Measurements from ENCODE around the gene RNF144A. TPM values are rescaled to one million over a fixed set of nuclear protein-coding genes. Genes with fewer than 3 reads are reported as not detected.
"Not testable (repeated sequence)": the region's sequence is repeated elsewhere in the genome, so short reads cannot be mapped to it uniquely, and the experiment has no call there.

Gene RNF144A
- total RNA-seq, 1 donor from 2014 or later, result 0.26 TPM

DNA sequence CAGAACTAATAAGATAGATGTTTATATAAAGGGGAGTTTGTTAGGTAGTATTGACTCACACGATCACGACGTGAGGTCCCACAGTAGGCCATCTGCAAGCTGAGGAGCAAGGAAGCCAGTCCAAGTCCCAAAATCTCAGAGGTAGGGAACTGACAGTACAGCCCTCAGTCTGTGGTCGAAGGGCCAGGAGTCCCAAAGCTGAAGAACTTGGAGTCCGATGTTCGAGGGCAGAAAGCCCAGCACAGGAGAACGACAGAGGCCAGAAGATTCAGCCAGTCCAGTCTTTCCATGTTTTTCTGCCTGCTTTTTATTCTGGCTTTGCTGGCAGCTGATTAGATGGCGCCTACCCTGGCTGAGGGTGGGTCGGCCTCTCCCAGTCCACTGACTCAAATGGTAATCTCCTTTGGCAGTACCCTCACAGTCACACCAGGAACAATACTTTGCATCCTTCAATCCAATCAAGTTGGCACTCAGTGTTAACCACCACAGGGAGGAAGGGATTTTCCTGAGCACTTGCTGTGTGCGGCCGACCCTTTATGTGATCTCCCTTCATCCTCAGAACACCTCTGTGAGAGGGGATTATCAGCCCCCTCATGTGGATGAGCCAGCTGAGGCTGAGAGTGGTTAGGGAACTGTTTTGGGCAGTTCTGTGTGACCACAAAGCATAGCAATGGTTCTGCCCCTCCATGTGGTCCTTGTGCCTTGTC, 78.3 kb downstream of the RNF144A start:
- no peak for FAIRE-seq
- H3K36me3 ChIP-seq (ENCODE audit: control insufficient read depth, insufficient read depth, low read length), result no peaks in the 10 kb centered on the region
- TF ChIP-seq, protein P1, sequence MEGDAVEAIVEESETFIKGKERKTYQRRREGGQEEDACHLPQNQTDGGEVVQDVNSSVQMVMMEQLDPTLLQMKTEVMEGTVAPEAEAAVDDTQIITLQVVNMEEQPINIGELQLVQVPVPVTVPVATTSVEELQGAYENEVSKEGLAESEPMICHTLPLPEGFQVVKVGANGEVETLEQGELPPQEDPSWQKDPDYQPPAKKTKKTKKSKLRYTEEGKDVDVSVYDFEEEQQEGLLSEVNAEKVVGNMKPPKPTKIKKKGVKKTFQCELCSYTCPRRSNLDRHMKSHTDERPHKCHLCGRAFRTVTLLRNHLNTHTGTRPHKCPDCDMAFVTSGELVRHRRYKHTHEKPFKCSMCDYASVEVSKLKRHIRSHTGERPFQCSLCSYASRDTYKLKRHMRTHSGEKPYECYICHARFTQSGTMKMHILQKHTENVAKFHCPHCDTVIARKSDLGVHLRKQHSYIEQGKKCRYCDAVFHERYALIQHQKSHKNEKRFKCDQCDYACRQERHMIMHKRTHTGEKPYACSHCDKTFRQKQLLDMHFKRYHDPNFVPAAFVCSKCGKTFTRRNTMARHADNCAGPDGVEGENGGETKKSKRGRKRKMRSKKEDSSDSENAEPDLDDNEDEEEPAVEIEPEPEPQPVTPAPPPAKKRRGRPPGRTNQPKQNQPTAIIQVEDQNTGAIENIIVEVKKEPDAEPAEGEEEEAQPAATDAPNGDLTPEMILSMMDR (IDR thresholded peaks at IDR 0.05; ENCODE audit: insufficient read depth, low read length, severe bottlenecking), result no peak
- DNase-seq (ENCODE audit: low read depth), result no peak
- H3K4me3 ChIP-seq (ENCODE audit: low read depth, low read length), result no peak overlapping the region
- no peaks in the 10 kb centered on the region for H3K27me3 ChIP-seq (ENCODE audit: control insufficient read depth, insufficient read depth, low read length)

- FAIRE-seq, result no peak
- no peak for DNase-seq (ENCODE audit: low read depth)
- TF ChIP-seq, protein P1 (IDR thresholded peaks at IDR 0.05; ENCODE audit: insufficient read depth, low read length, severe bottlenecking), result no peak
- Histone ChIP-seq H3K4me3 (ENCODE audit: low read depth, low read length) (no peak overlapping the region), H3K36me3 (ENCODE audit: control insufficient read depth, insufficient read depth, low read length) (no peaks in the 10 kb centered on the region), H3K27me3 (ENCODE audit: control insufficient read depth, insufficient read depth, low read length) (no peaks in the 10 kb centered on the region)
Measured at GRCh38 chr2:6999211-6999877, 82.1 kb downstream of the RNF144A start.

- not testable (repeated sequence) for H3K27me3 ChIP-seq (ENCODE audit: control insufficient read depth, insufficient read depth, low read length); H3K36me3 ChIP-seq (ENCODE audit: control insufficient read depth, insufficient read depth, low read length); DNase-seq (ENCODE audit: low read depth); FAIRE-seq; H3K4me3 ChIP-seq (ENCODE audit: low read depth, low read length)
Measured at GRCh38 chr2:7001395-7001794, 84.2 kb downstream of the RNF144A start.

DNA sequence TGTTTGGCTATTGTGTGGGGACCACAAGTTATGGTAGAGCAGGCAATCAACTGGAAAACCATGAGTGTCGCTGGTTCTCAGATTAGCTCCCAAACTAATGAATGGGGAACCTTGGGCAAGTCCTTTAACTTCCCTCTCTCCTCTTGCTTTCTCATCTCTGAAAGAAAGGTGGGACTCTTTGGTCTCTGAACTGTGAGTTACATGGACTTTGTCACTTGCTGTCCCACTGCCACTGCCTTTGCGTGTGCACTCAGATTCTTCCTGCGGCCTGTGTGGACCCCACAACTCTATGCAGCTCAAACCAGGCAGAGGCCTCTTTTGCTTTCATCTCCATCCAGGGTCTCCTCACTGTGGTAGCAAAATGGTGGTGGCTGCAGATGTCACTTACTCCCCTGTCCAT, 86.7 kb downstream of the RNF144A start:
- H3K36me3 ChIP-seq (ENCODE audit: control insufficient read depth, insufficient read depth, low read length), result no peaks in the 10 kb centered on the region
- H3K27me3 ChIP-seq (ENCODE audit: control insufficient read depth, insufficient read depth, low read length), result no peaks in the 10 kb centered on the region
- TF ChIP-seq, protein P1 (IDR thresholded peaks at IDR 0.05; ENCODE audit: insufficient read depth, low read length, severe bottlenecking), result no peak
- no peak overlapping the region for H3K4me3 ChIP-seq (ENCODE audit: low read depth, low read length)
- FAIRE-seq (no peak), DNase-seq (ENCODE audit: low read depth) (no peak)

DNA sequence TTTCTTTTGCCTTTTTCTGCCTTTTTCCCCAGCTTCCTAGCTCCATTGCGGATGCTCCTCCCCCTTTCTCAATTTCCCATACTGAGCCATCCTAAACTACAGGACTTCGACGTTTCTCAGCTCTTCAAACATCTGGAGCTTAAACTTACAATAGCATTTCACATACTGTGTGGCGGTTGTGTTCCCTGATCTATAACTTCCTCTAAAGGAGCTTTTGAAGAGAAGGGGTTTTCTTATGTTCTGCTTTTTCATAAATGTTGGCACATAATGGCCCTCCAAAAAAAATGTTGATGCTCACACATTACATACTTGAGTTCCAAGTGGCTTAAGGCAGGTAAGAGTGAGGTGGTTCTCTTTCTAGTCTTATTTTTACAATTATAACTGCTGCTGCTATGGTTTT, 87.4 kb downstream of the RNF144A start:
- no peaks in the 10 kb centered on the region for H3K27me3 ChIP-seq (ENCODE audit: control insufficient read depth, insufficient read depth, low read length)
- TF ChIP-seq, protein P1 (IDR thresholded peaks at IDR 0.05; ENCODE audit: insufficient read depth, low read length, severe bottlenecking), result no peak
- H3K4me3 ChIP-seq (ENCODE audit: low read depth, low read length), result no peak overlapping the region
- DNase-seq (ENCODE audit: low read depth) (no peak), FAIRE-seq (no peak)
- no peaks in the 10 kb centered on the region for H3K36me3 ChIP-seq (ENCODE audit: control insufficient read depth, insufficient read depth, low read length)

DNA sequence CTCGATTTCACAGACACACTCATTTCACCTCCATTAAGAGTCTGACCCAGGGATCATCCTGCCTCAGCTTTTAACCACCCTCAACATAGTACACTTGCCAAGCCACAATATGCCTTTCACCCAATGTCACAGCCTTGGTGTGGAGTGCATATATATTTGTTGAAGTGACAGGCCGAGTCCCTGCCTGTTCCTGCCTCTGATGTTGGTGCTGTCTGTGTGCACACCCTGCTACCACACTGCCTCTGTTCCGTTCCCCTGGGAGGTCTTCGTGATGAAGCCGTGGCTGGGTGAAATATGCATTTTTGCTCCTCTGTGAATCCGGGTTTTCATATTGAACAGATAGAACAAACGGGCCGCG, 90.3 kb downstream of the RNF144A start:
- TF ChIP-seq, protein P1 (IDR thresholded peaks at IDR 0.05; ENCODE audit: insufficient read depth, low read length, severe bottlenecking), result no peak

More for the DNA sequence above, 90.3 kb downstream of the RNF144A start:
- DNase-seq (ENCODE audit: low read depth), result no peak
- no peaks in the 10 kb centered on the region for H3K27me3 ChIP-seq (ENCODE audit: control insufficient read depth, insufficient read depth, low read length)
- no peak overlapping the region for H3K4me3 ChIP-seq (ENCODE audit: low read depth, low read length)
- FAIRE-seq, result peak; percentile 79
- H3K36me3 ChIP-seq (ENCODE audit: control insufficient read depth, insufficient read depth, low read length), result no peaks in the 10 kb centered on the region
